ENCODE measurements around the gene METTL8. TPM values are rescaled to one million over a fixed set of nuclear protein-coding genes. Genes with fewer than 3 reads are reported as not detected.
"Not testable (repeated sequence)": the region's sequence is repeated elsewhere in the genome, so short reads cannot be mapped to it uniquely, and the experiment has no call there.

Gene METTL8
- total RNA-seq, 1 experiment from 2014 or later, result 55.1 TPM

DNA sequence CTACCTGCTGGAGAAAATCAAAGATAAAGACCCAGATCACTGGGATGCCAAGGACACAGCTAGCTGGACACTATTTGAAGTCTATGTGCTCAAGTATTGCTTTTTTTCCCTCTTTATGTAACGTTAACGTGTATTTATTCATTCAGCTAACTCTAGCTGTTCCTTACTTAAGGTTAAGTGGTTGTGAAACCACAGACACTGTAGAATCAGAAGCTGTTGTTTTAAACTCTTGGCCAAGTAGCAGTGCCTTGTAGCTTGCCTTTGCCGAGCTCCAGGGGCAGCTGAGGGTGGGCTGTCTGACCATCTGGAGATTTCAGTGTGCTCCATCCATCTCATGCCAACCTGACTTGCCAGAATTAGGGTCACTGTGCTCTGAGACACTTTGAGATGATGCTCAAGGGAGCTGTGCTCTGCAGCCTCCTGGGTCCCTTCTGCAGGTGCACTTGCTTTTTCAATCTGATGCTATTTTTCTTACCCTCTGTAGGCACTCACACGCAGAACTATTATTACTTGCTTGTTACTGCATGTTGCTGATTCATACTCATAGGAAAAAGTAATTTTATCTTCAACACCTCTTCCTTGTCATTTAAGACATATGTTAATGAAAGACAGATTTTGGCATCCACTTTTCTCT, 116.2 kb downstream of the METTL8 start:
- no TSS peak for BruUV-seq (replicated peaks)
- peaks cover 54% of the 10 kb centered on the region for H3K36me3 Mint-ChIP-seq (ENCODE audit: insufficient read depth, unreplicated experiment)
- H3K4me3 Mint-ChIP-seq (ENCODE audit: unreplicated experiment), result no peak overlapping the region
- H3K27me3 Mint-ChIP-seq (ENCODE audit: insufficient read depth, unreplicated experiment), result no peaks in the 10 kb centered on the region
- ChIA-PET POLR2A (interaction anchor here (0.5 kb wide), 1 partner anchor 97 kb away, joined by 3 read pairs; no protein-coding TSS in a partner anchor), CTCF (interaction anchor here (0.6 to 1.7 kb wide), 2 partner anchors 99 to 143 kb away, joined by 3 to 4 read pairs; no protein-coding TSS in a partner anchor)
- DNase-seq (ENCODE audit: unreplicated experiment), result no peak
- no peak overlapping the region for H3K27ac Mint-ChIP-seq (ENCODE audit: low read depth, unreplicated experiment)
- no peaks in the 10 kb centered on the region for H3K9me3 Mint-ChIP-seq (ENCODE audit: unreplicated experiment)
- TF ChIP-seq, protein P1, sequence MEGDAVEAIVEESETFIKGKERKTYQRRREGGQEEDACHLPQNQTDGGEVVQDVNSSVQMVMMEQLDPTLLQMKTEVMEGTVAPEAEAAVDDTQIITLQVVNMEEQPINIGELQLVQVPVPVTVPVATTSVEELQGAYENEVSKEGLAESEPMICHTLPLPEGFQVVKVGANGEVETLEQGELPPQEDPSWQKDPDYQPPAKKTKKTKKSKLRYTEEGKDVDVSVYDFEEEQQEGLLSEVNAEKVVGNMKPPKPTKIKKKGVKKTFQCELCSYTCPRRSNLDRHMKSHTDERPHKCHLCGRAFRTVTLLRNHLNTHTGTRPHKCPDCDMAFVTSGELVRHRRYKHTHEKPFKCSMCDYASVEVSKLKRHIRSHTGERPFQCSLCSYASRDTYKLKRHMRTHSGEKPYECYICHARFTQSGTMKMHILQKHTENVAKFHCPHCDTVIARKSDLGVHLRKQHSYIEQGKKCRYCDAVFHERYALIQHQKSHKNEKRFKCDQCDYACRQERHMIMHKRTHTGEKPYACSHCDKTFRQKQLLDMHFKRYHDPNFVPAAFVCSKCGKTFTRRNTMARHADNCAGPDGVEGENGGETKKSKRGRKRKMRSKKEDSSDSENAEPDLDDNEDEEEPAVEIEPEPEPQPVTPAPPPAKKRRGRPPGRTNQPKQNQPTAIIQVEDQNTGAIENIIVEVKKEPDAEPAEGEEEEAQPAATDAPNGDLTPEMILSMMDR (IDR thresholded peaks at IDR 0.05; ENCODE audit: unreplicated experiment), result no peak
- H3K4me1 Mint-ChIP-seq (ENCODE audit: insufficient read depth, unreplicated experiment), result no peaks in the 10 kb centered on the region
- intact Hi-C loops (cut with micrococcal nuclease), result no loop called here

DNA sequence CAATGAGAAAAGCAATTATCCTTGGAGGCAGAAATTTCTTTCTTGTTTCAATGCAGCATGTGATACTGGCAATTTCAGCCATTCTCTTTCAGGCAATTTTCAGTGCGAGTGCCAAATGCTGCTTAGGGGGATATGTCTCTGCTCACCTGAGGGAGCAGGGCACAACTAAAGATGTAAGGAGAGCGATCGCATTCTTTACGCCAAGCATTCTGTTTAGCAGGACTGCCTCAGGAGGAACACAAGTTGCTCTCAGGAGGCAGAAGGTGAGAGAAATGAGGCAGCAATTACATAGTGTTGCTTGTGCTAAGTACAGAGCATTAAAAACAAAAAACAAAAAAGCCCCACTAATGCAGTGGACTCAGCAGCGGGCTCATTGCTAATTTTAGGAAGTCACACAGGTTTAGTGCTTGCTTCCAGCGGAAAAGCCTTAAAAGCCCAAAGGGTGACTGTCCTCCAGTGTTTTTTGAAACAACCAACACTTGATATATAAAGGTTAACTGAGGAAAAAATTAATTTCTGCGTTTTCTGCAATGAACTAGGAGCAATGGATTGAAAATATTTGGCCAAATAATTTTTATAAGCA, 116.9 kb downstream of the METTL8 start:
- no TSS peak for BruUV-seq (replicated peaks)
- no peak overlapping the region for H3K4me3 Mint-ChIP-seq (ENCODE audit: unreplicated experiment)
- CTCF ChIA-PET, result interaction anchor here (0.6 to 0.8 kb wide), 2 partner anchors 24 to 142 kb away, joined by 3 read pairs; no protein-coding TSS in a partner anchor

DNA sequence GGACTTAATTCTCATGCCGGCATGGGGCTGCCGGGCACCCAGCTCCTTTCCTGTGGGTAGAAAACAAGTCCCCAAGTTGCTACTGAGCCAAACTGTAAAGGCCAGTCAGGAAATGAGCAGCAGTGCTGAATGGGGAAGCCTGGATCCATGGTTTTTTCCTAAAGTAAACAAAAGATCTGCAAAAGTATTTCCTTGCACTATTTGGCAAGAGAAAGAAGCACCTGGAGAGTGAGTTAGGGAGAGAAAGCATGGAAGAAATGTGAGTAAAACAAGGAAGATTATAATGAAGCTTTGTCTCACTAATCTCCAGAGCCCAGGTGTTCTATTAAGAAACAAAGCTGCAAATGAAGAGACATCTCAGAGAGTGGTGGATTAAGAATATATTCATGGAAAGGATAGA, 117.6 kb downstream of the METTL8 start:
- H3K4me1 Mint-ChIP-seq (ENCODE audit: insufficient read depth, unreplicated experiment), result no peaks in the 10 kb centered on the region

More for the DNA sequence above, 116.9 kb downstream of the METTL8 start:
- POLR2A ChIA-PET, result no interaction called here
- H3K4me1 Mint-ChIP-seq (ENCODE audit: insufficient read depth, unreplicated experiment), result no peaks in the 10 kb centered on the region
- no peak for DNase-seq (ENCODE audit: unreplicated experiment)
- peaks cover 2% of the 10 kb centered on the region for H3K9me3 Mint-ChIP-seq (ENCODE audit: unreplicated experiment)
- TF ChIP-seq, protein P1 (IDR thresholded peaks at IDR 0.05; ENCODE audit: unreplicated experiment), result no peak
- H3K27me3 Mint-ChIP-seq (ENCODE audit: insufficient read depth, unreplicated experiment), result no peaks in the 10 kb centered on the region
- no peak overlapping the region for H3K27ac Mint-ChIP-seq (ENCODE audit: low read depth, unreplicated experiment)
- intact Hi-C loops (cut with micrococcal nuclease), result no loop called here
- H3K36me3 Mint-ChIP-seq (ENCODE audit: insufficient read depth, unreplicated experiment), result peaks cover 47% of the 10 kb centered on the region

DNA sequence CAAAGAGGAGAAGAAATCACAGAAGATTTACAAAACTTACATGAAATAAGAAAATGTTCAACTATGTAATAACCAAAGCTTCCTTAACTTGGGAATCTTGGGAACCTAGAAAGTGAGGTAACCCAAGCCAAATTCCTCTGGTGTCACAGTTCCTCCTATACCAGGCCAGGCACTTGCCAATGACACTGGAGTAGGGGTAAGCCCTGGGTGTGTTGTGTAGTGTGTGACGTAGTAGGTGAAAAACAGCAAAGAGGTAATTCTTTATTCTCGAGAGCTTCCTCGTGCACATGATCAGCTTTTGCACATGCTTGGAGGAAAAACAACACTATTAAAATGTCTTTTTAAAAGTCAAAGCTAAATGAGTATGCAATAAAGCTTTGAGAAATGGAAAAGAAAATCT, 118.0 kb downstream of the METTL8 start:
- POLR2A ChIA-PET, result interaction anchor here (1.2 kb wide), 1 partner anchor 24 kb away, joined by 3 read pairs; no protein-coding TSS in a partner anchor
- Mint-ChIP-seq H3K4me3 (ENCODE audit: unreplicated experiment) (no peak overlapping the region), H3K27me3 (ENCODE audit: insufficient read depth, unreplicated experiment) (no peaks in the 10 kb centered on the region), H3K9me3 (ENCODE audit: unreplicated experiment) (peaks cover 7% of the 10 kb centered on the region), H3K4me1 (ENCODE audit: insufficient read depth, unreplicated experiment) (no peaks in the 10 kb centered on the region), H3K27ac (ENCODE audit: low read depth, unreplicated experiment) (no peak overlapping the region), H3K36me3 (ENCODE audit: insufficient read depth, unreplicated experiment) (peaks cover 48% of the 10 kb centered on the region)
- CTCF ChIA-PET, result interaction anchor here (0.5 to 0.8 kb wide), 2 partner anchors 23 to 67 kb away, joined by 3 to 4 read pairs; no protein-coding TSS in a partner anchor
- TF ChIP-seq, protein P1 (IDR thresholded peaks at IDR 0.05; ENCODE audit: unreplicated experiment), result no peak
- intact Hi-C loops (cut with micrococcal nuclease), result no loop called here
- no TSS peak for BruUV-seq (replicated peaks)
- DNase-seq (ENCODE audit: unreplicated experiment), result no peak

More for the DNA sequence above, 117.6 kb downstream of the METTL8 start:
- CTCF ChIA-PET, result interaction anchor here (0.8 kb wide), 1 partner anchor 23 kb away, joined by 3 read pairs; no protein-coding TSS in a partner anchor
- POLR2A ChIA-PET, result interaction anchor here (1.2 kb wide), 1 partner anchor 25 kb away, joined by 3 read pairs; no protein-coding TSS in a partner anchor
- Mint-ChIP-seq H3K9me3 (ENCODE audit: unreplicated experiment) (peaks cover 7% of the 10 kb centered on the region), H3K4me3 (ENCODE audit: unreplicated experiment) (no peak overlapping the region), H3K27ac (ENCODE audit: low read depth, unreplicated experiment) (no peak overlapping the region), H3K36me3 (ENCODE audit: insufficient read depth, unreplicated experiment) (peaks cover 48% of the 10 kb centered on the region), H3K27me3 (ENCODE audit: insufficient read depth, unreplicated experiment) (no peaks in the 10 kb centered on the region)
- TF ChIP-seq, protein P1 (IDR thresholded peaks at IDR 0.05; ENCODE audit: unreplicated experiment), result no peak
- intact Hi-C loops (cut with micrococcal nuclease), result no loop called here
- BruUV-seq (replicated peaks), result no TSS peak
- DNase-seq (ENCODE audit: unreplicated experiment), result no peak

DNA sequence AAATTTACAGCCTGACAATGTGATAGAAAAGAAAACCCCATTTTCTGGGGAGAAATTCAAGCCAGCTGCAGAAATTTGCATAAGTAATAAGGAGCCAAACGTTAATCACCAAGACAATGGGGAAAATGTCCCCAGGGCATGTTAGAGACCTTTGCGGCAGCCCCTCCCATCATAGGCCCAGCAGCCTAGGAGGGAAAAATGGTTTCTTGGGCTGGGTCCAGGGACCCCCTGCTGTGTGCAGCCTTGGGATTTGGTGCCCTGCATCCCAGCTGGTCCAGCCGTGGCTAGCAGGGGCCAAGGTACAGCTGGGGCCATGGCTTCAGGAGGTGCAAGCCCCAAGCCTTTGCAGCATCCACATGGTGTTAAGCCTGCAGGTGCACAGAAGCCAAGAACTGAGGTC, 121.6 kb downstream of the METTL8 start:
- not testable (repeated sequence) for BruUV-seq (replicated peaks)

DNA sequence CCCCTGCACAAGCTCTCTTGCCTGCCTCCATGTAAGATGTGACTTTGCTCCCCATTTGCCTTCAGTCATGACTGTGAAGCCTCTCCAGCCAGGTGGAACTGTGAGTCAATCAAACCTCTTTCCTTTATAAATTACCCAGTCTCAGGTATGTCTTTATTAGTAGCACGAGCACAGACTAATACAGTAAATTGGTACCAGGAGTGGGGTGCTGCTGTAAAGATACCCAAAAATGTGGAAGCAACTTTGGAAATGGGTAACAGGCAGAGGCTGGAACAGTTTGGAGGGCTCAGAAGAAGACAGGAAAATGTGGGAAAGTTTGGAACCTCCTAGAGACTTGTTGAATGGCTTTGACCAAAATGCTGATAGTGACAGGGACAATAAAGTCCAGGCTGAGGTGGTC, 122.2 kb downstream of the METTL8 start:
- BruUV-seq (replicated peaks); H3K4me1 Mint-ChIP-seq (ENCODE audit: insufficient read depth, unreplicated experiment); H3K27me3 Mint-ChIP-seq (ENCODE audit: insufficient read depth, unreplicated experiment); H3K4me3 Mint-ChIP-seq (ENCODE audit: unreplicated experiment); DNase-seq (ENCODE audit: unreplicated experiment); H3K9me3 Mint-ChIP-seq (ENCODE audit: unreplicated experiment); H3K27ac Mint-ChIP-seq (ENCODE audit: low read depth, unreplicated experiment); CTCF ChIA-PET; intact Hi-C loops (cut with micrococcal nuclease); POLR2A ChIA-PET: not testable (repeated sequence)
- H3K36me3 Mint-ChIP-seq (ENCODE audit: insufficient read depth, unreplicated experiment), result peaks cover 40% of the 10 kb centered on the region

More for the DNA sequence above, 121.6 kb downstream of the METTL8 start:
- peaks cover 37% of the 10 kb centered on the region for H3K36me3 Mint-ChIP-seq (ENCODE audit: insufficient read depth, unreplicated experiment)
- POLR2A ChIA-PET; H3K4me3 Mint-ChIP-seq (ENCODE audit: unreplicated experiment); H3K4me1 Mint-ChIP-seq (ENCODE audit: insufficient read depth, unreplicated experiment); H3K27me3 Mint-ChIP-seq (ENCODE audit: insufficient read depth, unreplicated experiment); DNase-seq (ENCODE audit: unreplicated experiment); H3K9me3 Mint-ChIP-seq (ENCODE audit: unreplicated experiment); H3K27ac Mint-ChIP-seq (ENCODE audit: low read depth, unreplicated experiment); CTCF ChIA-PET; intact Hi-C loops (cut with micrococcal nuclease): not testable (repeated sequence)

Measured in MCF 10A (cell line).